SU-DHL-6 (cell line): ENCODE data around the gene ZNF132.

Experiments used
- CTCF ChIP-seq: fragments of 200-600 bp; sonication (generic); IDR thresholded peaks from one replicate; pipeline ENCODE4 v1.5.1; 2017; ENCODE audit warnings: antibody characterized with exemption, mild to moderate bottlenecking, low read length, moderate library complexity; ENCODE audit not compliant: insufficient read depth, poor library complexity, severe bottlenecking
- EZH2phosphoT487 ChIP-seq: fragments of 200-600 bp; sonication (generic), shearing (Covaris generic); conservative IDR thresholded peaks from 2 replicates; pipeline ENCODE4 v1.6.1; 2018; ENCODE audit warnings: mild to moderate bottlenecking, antibody characterized with exemption, low read length, moderate library complexity, mixed read lengths

GRCh38 chr19:58477871-58478270 lies 37.9 kb upstream of the ZNF132 start:
- no peak for TF ChIP-seq CTCF
- no peak for TF ChIP-seq EZH2phosphoT487
